Activated T-cell treated with anti-CD3 and anti-CD28 coated beads, Interleukin-2, amount 50 U/mL, for 1 hour (primary cell): ENCODE results near the gene SMC6.

Experiments
- DNase-seq: peaks from one replicate; pipeline ENCODE4 v3.0.0-alpha.2; 2020

The SMC6 gene, protein sequence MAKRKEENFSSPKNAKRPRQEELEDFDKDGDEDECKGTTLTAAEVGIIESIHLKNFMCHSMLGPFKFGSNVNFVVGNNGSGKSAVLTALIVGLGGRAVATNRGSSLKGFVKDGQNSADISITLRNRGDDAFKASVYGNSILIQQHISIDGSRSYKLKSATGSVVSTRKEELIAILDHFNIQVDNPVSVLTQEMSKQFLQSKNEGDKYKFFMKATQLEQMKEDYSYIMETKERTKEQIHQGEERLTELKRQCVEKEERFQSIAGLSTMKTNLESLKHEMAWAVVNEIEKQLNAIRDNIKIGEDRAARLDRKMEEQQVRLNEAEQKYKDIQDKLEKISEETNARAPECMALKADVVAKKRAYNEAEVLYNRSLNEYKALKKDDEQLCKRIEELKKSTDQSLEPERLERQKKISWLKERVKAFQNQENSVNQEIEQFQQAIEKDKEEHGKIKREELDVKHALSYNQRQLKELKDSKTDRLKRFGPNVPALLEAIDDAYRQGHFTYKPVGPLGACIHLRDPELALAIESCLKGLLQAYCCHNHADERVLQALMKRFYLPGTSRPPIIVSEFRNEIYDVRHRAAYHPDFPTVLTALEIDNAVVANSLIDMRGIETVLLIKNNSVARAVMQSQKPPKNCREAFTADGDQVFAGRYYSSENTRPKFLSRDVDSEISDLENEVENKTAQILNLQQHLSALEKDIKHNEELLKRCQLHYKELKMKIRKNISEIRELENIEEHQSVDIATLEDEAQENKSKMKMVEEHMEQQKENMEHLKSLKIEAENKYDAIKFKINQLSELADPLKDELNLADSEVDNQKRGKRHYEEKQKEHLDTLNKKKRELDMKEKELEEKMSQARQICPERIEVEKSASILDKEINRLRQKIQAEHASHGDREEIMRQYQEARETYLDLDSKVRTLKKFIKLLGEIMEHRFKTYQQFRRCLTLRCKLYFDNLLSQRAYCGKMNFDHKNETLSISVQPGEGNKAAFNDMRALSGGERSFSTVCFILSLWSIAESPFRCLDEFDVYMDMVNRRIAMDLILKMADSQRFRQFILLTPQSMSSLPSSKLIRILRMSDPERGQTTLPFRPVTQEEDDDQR

DNA sequence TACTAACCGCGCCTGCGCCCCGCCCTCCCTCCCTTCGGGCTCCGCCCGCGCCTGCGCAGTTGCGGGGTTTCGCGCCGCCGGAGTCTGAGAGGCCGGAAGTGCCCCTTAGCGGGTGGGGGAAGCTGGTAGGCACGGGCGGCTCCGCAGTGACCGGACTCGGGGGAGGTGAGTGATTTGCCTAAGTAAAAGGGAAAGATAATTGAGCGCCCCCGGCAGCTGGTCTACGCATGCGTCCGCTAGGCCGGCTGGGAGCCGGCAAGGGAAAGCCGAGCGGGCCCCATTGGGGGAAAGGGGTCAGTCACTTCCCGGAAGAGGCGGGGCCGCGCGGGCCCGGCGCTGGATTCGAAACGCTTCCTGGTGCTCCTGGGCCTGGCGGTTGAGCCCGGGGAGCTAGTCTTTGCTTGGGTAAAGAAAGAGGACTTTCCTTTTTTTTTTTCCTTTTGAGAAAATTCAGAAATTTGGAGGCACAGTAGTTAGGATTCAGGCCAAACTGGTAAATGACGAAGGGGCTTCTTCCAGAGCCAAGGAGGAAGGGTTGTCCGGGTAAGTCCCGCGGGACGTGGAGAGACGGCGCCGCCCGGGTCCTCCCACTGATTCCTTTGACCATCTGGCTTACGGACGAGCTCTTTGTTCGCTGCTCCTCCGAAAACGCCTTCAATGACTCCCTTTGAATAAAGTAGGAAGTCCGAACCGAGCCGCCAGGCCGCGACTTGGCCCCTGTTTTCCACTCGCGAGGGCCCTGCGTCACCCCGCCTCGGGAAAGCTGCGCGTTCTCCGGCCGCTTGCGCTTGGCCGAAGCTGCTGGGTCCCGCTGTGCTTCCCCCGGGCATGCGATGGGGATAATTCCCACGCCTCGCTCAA is at the start of gene SMC6, which contains the start of gene GEN1:
TSS of gene SMC6 (minus strand) at position 8 of the 861 bp plus-strand sequence. CDS start 7,864 bp downstream, outside the sequence.
TSS of gene GEN1 (plus strand) at position 336 of the 861 bp plus-strand sequence. CDS start 5,806 bp downstream, outside the sequence.
- DNase-seq: peak; percentile 93

DNA sequence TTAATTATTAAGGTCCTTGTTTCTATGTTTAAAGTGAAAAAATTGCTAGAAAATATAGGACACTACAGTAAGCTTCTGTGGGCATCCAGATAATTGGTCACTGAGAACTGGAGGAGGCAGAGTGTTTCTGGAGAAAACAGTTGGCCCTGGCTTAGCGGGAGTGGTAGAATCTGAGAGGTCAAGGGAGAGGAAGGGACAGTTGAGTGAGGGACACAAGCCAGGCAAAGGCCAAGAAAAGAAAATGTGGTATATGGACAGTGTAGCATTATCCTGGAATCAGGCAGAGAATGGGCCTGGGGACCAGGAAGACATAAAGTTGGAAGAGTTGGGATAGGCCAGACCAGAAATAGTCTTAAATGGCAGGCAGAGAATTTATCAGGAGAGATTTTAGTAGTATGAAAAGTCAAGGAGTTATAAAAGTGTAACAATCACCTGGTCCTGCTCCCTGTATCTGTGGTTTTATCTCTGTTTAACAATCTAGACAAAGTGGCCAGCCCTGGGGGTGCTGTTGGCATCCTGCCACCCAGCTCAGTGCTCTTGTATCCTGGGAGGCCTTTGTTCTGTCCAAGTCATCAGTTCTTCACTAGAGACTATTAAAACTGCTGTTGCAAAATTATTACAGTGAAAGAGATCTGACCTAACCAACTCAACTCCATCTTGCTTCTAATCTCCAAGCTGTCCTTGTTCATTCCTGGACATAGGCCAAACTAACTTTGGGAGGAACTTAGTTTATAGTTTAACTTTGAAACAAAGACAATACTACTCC is 47.3 kb upstream of the SMC6 start:
- no peak for DNase-seq

DNA sequence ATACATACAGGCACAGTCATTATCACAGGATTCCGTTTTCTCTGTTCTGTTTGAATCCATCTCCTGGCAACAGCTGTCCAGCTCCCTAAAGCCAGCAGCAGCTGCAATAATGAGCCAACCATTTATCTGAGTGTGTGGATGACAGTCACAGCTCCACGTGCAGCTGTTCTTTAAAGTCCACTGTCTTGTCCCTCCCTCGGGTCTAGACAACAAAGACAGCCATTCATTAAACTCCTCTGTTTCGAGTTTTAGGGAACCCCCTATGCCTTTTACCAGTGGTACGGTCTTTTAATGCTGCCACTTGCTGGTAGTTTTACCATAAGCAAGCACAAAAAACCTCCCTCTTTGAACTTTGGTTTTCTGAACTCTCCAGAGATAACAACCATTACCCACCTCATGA is 46.6 kb upstream of the SMC6 start:
- no peak for DNase-seq

DNA sequence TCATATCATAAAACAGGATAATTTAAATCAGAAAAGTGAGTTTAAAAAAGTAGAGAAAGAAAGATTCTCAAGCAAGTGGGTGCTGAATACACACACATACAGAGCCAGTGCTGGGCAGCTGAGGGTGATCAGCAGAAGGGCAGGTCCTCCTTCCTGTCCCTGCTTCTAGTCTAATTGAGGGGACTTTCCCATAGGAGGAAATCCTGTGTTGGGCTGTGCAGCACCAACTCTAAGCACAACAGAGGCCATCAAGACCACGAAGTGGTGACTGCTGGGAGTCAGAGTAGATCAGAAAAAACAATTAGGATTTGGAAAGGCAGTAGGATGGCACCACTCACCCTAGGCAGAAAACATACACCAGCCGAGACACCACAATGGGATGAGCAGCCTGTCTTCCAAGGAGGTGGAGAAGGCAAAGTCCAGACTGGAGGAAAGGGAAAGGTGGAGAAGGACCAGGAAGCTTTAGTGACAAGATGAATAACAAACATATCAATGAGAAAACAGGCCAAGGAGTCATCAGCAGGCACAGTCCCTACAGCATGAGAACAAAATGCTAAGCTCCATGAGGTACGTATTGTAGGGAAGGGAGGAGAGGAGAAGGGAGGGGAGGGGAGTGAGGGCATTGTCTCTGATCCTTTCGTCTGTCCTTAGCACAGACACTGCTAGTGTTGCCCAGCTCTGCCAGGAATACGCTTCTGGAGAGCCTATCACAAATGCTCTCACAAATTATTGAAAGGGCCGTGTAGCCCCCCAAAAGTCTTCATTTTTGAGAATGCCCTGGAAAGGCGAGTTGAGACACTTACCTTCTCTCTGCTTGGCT is 45.9 kb upstream of the SMC6 start:
- DNase-seq: no peak

DNA sequence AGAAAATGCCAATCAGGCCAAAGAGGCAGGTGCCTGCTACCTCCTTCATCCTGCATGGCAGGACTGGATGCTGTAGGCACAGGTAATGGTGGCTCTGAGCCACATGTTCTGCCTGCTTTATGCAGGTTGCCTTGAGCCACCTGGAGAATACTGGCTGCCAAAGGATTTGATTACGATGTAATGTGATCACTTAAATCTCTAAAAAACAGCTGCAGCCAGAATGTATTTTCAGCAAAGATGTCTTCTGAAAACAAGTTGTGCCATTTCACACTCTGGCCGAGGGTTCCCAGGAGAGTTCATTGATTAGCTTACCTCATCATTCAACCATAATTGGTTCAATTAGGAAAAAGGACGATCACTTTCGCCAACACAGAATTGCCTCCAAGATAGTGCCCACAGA is 44.7 kb upstream of the SMC6 start:
- no peak for DNase-seq

DNA sequence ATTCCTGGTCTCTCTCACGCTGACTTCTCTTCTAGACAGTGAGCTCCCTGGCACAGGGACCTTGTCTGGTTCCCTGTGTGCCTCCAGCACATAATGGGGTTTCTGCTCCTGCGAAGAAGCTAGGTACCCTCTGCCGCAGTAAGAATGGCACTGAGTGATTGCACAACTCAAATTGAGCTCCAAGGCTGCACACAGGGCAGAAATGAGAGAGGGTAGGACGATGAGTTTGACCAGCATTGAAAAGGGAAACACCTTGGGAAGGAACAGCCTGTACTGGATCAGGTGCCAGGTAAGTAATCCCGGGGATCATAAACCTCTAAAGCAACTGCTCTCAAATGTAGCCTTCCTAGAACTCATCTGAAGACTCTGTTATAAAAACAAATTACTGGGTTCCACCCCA is 41.7 kb upstream of the SMC6 start:
- DNase-seq: no peak

DNA sequence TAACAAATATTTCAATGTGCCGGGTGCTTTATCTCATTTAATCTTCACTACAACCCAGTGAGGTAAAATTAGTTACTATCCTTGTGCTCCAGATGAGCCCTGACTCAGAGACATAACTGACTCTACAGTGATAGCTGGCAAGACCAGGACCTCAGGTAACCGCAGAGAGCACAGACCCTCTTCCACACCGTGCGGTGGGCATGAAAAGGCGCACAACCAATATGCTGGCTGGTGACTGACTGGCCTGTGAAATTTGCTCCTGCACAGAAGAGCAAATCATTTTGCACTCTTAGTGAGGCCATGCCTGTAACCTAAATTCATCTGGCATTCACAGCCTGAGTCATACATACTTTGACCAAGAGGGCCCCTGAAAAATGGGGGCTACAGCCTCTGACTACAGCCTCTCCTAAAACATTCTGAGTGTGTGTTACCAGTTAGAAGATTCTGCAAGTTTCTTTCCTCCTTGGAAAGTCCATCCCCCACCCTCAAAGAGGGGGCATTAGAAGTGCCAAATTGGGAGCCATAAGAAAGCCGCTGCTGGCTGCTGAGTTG is 40.3 kb upstream of the SMC6 start:
- no peak for DNase-seq

DNA sequence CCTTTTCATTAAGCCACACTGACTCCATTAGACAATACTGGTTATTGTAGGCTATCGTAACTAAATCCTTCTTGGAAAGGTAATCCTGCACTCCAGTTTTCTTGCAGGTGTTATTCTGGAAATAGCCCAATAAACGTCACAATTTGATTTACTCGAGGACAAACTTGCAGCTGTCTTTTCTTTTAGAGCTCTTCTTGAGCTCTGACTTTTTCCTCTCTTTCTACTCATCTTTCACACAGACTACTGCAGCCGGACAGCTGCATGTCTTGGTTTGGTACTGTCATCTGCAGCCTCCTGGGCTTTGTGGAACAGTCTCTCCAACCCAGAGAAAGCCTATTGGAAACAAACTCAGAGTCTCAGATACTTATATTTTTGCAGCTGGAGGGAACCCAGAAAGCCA is 39.7 kb upstream of the SMC6 start:
- DNase-seq: no peak

DNA sequence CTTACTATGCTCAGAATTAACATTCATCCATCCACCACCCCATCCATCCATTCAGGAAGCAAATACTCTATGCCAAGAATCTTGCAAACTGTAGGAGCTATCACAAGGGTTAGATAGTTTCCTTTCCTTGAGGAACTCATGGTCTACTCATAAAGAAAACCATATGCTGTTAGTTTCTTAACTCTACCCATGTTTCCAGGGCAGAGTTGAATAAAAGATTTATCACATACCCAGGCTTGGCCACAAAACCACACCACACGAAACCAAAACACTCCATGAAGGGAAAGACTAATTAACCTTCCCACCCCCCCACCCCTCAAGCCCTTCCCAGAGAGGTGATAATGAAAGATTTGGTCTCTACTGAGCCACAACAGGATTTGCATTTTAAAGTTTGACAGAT is 38.9 kb upstream of the SMC6 start:
- no peak for DNase-seq

DNA sequence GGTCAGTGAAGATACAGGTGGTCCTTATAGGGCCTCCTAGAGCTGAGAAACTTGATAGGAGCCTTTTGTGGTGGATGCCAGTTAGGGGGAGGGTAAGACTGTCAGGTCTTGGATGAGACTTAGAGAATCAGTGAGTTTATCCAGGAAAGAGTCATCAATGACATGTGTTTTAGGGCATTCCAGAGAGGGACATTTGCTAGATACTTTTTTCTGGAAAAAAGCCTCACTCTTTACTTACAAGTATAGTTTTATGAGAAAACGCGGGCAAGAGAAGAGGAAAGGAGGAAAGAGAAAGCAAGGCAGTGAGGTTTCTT is 38.2 kb upstream of the SMC6 start:
- no peak for DNase-seq

DNA sequence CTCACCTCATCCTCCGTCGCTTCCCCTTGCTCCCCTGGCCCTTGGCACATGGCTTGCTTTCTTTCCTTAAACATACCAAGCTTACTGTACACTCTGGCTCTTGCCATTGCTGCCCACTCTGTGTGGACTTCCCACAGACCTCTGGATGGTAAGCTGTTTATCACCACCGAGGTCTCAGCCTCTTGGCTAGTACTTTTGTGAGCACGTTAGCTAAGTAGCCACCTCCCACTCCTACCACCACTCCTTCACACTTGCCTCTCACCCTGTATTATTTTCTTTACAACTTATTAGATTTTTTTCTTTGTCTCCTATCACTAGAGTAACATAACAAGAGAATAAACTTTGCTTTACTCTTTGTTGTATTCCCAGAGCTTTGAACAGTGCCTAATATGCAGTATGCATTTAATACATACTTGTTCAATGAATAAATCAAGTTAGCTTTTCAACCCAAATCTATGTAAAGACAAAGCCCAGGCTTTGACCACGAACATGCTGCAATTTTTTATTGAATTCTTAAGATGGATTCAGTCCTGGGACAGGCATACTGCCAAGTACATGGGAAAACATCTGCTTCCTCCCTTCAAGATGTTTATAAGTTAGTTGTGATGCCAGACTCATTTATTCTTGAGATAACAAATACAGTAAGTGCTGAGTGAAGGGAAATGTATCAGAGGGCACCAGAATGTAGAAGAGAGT is 37.7 kb upstream of the SMC6 start:
- DNase-seq: no peak

DNA sequence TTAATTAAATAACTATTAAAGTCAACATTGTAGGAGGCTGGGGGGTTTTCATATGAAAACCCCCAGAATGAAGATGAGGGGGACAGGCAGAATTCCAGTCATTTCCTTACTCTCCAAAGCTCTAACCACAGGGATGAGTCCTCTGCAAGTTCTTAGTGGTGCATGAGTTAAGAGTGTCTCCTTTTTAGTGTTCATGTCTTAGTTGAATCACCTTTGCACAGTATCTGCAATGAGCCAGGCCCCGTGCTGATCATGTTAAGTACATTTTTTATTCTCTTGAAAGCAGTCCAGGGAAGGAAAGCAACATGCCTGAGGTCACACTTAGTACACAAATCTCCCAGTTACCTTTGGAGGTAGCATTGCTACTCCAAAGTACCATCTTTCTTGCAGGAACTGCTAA is 36.9 kb upstream of the SMC6 start:
- DNase-seq: no peak

DNA sequence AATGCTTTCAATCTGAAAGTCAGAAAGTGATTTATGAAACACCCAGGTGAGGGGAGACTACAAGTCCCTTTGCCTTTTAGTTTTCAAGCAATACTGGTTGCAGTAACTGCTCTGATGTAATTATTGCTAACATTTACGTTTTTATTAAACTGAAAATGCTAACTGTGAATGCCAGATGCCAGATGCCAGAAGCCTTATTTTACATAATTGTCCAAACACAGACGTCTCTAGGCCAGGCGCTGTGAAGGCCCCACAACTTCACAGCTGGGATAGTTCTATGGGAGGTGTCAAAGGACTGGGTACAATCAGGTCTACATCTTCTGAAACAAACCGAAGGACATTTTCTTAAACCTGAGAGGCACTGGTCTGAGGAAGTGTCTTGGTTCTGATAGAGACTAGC is 35.2 kb upstream of the SMC6 start:
- DNase-seq: no peak

DNA sequence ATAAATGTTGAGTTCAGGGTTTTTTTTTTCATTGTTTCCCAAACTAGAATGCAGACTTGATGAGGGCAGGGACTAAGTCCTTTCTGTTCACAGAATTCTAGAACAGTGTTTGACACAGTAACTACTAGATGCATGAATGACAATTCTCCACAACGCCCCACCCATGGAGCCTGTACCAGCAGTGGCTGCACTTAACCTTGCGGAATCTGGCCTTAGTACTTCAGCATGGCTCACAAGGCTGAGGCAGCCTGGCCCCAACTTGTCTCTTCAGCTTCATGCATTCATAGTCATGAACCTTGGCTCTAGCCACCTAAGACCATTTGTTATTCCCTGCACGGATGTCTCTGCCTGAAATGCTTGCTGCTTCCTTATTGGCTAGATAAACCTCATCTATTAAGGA is 33.1 kb upstream of the SMC6 start:
- no peak for DNase-seq

DNA sequence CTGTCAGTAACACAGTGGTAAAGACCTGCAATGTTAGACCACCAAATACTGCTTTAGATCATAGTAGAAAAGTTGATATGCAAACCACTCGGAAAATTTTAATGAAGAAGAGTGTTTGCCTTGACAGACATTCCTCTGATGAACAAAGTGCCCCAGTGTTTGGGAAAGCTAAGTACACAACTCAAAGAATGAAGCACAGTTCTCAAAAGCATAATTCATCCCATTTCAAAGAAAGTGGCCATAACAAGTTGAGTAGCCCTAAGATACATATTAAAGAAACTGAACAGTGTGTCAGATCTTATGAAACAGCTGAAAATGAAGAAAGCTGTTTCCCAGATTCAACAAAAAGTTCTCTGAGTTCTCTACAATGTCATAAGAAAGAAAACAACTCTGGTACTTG is 27.9 kb upstream of the SMC6 start:
- no peak for DNase-seq

DNA sequence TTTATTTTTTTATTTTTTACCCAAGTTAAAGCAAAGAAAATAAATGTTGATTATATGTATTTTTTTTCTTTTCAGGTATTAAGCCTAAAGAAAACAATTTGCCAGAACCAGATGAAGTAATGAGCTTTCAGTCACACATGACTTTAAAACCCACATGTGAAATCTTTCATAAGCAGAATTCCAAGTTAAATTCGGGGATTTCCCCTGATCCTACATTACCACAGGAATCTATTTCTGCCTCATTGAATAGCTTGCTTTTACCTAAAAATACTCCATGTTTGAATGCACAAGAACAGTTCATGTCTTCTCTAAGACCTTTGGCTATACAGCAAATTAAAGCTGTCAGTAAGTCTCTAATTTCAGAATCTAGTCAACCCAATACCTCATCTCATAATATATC is 26.9 kb upstream of the SMC6 start:
- DNase-seq: no peak

DNA sequence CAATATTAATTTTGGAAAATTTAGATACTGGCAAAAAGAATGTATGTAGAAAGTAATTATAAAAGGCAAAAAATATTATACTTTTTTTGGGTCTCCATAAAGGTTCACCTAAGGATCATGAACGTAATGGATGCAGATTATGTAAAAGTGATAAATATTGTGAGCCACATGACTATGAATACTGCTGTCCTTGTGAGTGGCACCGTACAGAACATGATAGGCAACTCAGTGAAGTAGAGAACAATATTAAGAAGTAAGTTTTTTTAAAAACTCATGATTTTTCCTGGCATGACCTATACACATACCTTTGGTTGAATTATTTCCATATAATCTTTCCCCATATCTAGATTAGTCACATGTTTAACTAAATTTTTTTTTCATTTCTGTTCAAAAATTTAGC is 18.9 kb upstream of the SMC6 start:
- DNase-seq: no peak

DNA sequence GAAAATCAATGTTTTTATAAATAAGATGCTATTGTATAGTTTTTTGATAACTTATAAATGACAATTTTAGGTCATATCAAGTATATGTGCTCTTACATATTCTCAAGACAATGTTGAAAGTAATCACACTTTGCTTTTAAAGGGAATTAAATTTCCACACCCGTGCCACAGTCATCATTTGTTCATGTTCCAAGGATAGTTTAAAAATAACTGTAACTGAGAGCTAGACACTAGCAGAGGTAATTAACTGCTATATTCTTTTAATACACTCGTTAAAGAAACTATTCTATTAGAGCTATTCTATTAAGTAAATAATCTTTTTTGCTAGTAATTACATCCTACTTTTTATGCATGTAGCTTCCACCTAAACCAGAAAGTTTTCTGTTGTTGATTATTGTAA is 18.3 kb upstream of the SMC6 start:
- no peak for DNase-seq

DNA sequence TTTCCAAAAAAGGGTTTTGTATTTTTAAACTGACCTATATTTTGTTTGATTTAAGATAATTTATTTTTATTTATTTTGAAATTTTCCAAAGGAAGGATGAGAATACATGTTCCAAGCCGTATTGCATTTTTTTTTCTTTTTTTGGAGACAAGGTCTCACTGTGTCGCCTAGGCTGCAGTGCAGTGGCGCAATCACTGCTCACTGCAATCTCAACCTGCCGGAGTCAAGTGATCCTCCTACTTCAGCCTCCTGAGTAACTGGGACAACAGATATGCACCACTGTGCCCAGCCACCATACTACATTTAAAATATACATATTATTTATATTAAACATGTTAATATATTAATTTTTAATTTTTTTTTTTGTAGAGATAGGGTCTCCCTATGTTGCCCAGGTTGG is 15.3 kb upstream of the SMC6 start:
- DNase-seq: no peak

DNA sequence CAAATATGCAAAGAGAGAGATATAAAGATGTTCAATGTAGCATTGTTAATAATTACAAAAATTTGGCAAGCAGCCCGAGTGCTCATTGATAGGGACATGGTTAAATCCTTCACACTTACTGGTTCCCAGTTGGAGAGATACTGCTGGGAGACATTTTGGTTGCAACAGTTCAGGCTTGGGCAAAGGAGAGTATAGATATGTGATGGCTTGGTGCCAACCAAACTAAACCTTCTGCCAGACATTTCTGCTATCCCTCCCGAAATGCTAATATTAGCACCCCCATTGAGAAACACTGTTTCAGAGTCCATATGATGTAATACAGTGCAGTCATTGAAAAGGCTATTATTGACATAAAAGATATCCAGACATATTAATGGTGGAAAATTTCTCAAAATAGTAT is 11.8 kb upstream of the SMC6 start:
- no peak for DNase-seq
